Nephron progenitor cell (in vitro differentiated cells): ENCODE results near the gene UHRF1.
A peak's percentile ranks its signal among the peaks of the same experiment; 100 is the strongest.

Experiments used
- DNase-seq: peaks from one replicate; pipeline ENCODE4 v3.0.0; 2021
- H3K27ac Mint-ChIP-seq: 2 replicates; pipeline ENCODE4 v1.8.0; 2021; ENCODE audit warnings: mild to moderate bottlenecking, moderate library complexity, mixed read lengths
- H3K27me3 Mint-ChIP-seq: 2 replicates; pipeline ENCODE4 v1.8.0; 2021; ENCODE audit warnings: mild to moderate bottlenecking, low read depth, mixed read lengths; ENCODE audit not compliant: poor library complexity
- H3K36me3 Mint-ChIP-seq: 2 replicates; pipeline ENCODE4 v1.8.0; 2021; ENCODE audit warnings: low read depth, mixed read lengths
- H3K4me1 Mint-ChIP-seq: 2 replicates; pipeline ENCODE4 v1.8.0; 2021; ENCODE audit warnings: mixed read lengths
- H3K4me3 Mint-ChIP-seq: 2 replicates; pipeline ENCODE4 v1.8.0; 2021; ENCODE audit warnings: mild to moderate bottlenecking, moderate library complexity, mixed read lengths
- H3K9me3 Mint-ChIP-seq: 2 replicates; pipeline ENCODE4 v1.8.0; 2021; ENCODE audit warnings: mild to moderate bottlenecking, moderate library complexity, mixed read lengths
- CTCF ChIP-seq: fragments of 200-600 bp; sonication (generic); IDR thresholded peaks from 2 replicates; pipeline ENCODE4 v1.5.0; 2021; ENCODE audit warnings: antibody characterized with exemption

UHRF1 gene

GRCh38 chr19:4966591-4966990, 57.3 kb downstream of the UHRF1 start:
- no peak for TF ChIP-seq CTCF
- H3K27ac Mint-ChIP-seq, result peak overlapping the region; percentile 91
- DNase-seq, result no peak
- H3K4me3 Mint-ChIP-seq, result no peak overlapping the region
- H3K4me1 Mint-ChIP-seq, result peaks cover 46% of the 10 kb centered on the region
- no peaks in the 10 kb centered on the region for H3K9me3 Mint-ChIP-seq
- peaks cover 43% of the 10 kb centered on the region for H3K36me3 Mint-ChIP-seq
- no peaks in the 10 kb centered on the region for H3K27me3 Mint-ChIP-seq

- Mint-ChIP-seq H3K27ac (no peak overlapping the region), H3K36me3 (peaks cover 30% of the 10 kb centered on the region), H3K4me3 (peak overlapping the region; percentile 80), H3K27me3 (no peaks in the 10 kb centered on the region), H3K4me1 (peaks cover 59% of the 10 kb centered on the region), H3K9me3 (no peaks in the 10 kb centered on the region)
- DNase-seq, result no peak
- TF ChIP-seq CTCF, result no peak
Observed at GRCh38 chr19:4967738-4968461, 58.6 kb downstream of the UHRF1 start.

GRCh38 chr19:4968462-4969291, 59.4 kb downstream of the UHRF1 start, which contains the start of gene KDM4B:
TSS of gene KDM4B (plus strand) at chr19:4969113. CDS start at chr19:5032891, 63,778 bp downstream.
- peak within 1 kb of the TSS; percentile 98 for H3K27ac Mint-ChIP-seq
- peak; percentile 98 for DNase-seq
- H3K36me3 Mint-ChIP-seq, result peaks cover 23% of the 10 kb centered on the region
- no peaks in the 10 kb centered on the region for H3K27me3 Mint-ChIP-seq
- peak within 1 kb of the TSS; percentile 99 for H3K4me3 Mint-ChIP-seq
- peaks cover 66% of the 10 kb centered on the region for H3K4me1 Mint-ChIP-seq
- no peak for TF ChIP-seq CTCF
- H3K9me3 Mint-ChIP-seq, result no peaks in the 10 kb centered on the region

- Mint-ChIP-seq H3K36me3 (peaks cover 16% of the 10 kb centered on the region), H3K4me1 (peaks cover 66% of the 10 kb centered on the region), H3K27ac (peak overlapping the region; percentile 88), H3K9me3 (no peaks in the 10 kb centered on the region), H3K27me3 (no peaks in the 10 kb centered on the region), H3K4me3 (peak overlapping the region; percentile 99)
- no peak for TF ChIP-seq CTCF
- DNase-seq, result no peak
Observed at GRCh38 chr19:4969292-4969771, 60.0 kb downstream of the UHRF1 start.

GRCh38 chr19:4969772-4970531, 60.7 kb downstream of the UHRF1 start:
- H3K27me3 Mint-ChIP-seq, result no peaks in the 10 kb centered on the region
- no peak for DNase-seq
- H3K4me1 Mint-ChIP-seq, result peaks cover 72% of the 10 kb centered on the region
- H3K9me3 Mint-ChIP-seq, result no peaks in the 10 kb centered on the region
- H3K27ac Mint-ChIP-seq, result peak overlapping the region; percentile 88
- H3K36me3 Mint-ChIP-seq, result peaks cover 13% of the 10 kb centered on the region
- TF ChIP-seq CTCF, result no peak
- peak overlapping the region; percentile 99 for H3K4me3 Mint-ChIP-seq
